SK-MEL-5 (cell line): ENCODE measurements around the gene MOV10L1. TPM values are rescaled to one million over a fixed set of nuclear protein-coding genes. Genes with fewer than 3 reads are reported as not detected.
A peak's percentile ranks its signal among the peaks of the same experiment; 100 is the strongest.
"Not testable (repeated sequence)": the region's sequence is repeated elsewhere in the genome, so short reads cannot be mapped to it uniquely, and the experiment has no call there.

ENCODE experiments used
- DNase-seq: peaks from one replicate; pipeline ENCODE4 v3.0.0-alpha.2; 2016; ENCODE audit warnings: low read depth, low spot score
- in situ Hi-C: cut with HindIII; loops from 2 replicates; pipeline ENCODE4 v1.10.0; 2016; ENCODE audit warnings: low sequenced_read_pairs, high pct_unique_total_duplicates, low pct_unique_long_range_greater_than_20kb
- total RNA-seq: library from RNA; depleted of rRNA; stranded (reverse); fragments of >200 nt; shearing (Covaris generic); gene quantifications from 2 replicates; pipeline ENCODE4 v1.2.3, GENCODE V29; 2014

Gene MOV10L1
- total RNA-seq, 1 experiment from 2014 or later, result 0.08 TPM

GRCh38 chr22:50141891-50142363 is 52.1 kb downstream of the MOV10L1 start:
- no peak for DNase-seq
- in situ Hi-C loops, result no loop called here

GRCh38 chr22:50143096-50143495 is 53.3 kb downstream of the MOV10L1 start:
- in situ Hi-C loops, result no loop called here
- no peak for DNase-seq

GRCh38 chr22:50144005-50144614 is 54.3 kb downstream of the MOV10L1 start:
- in situ Hi-C loops, result no loop called here
- DNase-seq, result no peak

- DNase-seq, result no peak
- in situ Hi-C loops, result no loop called here
Measured at GRCh38 chr22:50145721-50146438, 56.1 kb downstream of the MOV10L1 start.

GRCh38 chr22:50146439-50147238 is 56.8 kb downstream of the MOV10L1 start:
- peak; percentile 83 for DNase-seq
- in situ Hi-C loops, result no loop called here

GRCh38 chr22:50147258-50148165 is 57.7 kb downstream of the MOV10L1 start:
- DNase-seq, in situ Hi-C loops: not testable (repeated sequence)

GRCh38 chr22:50148166-50148500 is 58.3 kb downstream of the MOV10L1 start:
- in situ Hi-C loops, result no loop called here
- no peak for DNase-seq

- in situ Hi-C loops, result no loop called here
- peak; percentile 75 for DNase-seq
Measured at GRCh38 chr22:50148991-50149721, 59.4 kb downstream of the MOV10L1 start.

GRCh38 chr22:50150161-50151129 is 60.6 kb downstream of the MOV10L1 start:
- in situ Hi-C loops, result no loop called here
- DNase-seq, result no peak

GRCh38 chr22:50151571-50152537 is 62.0 kb downstream of the MOV10L1 start:
- DNase-seq, result no peak
- in situ Hi-C loops, result no loop called here

- no peak for DNase-seq
- in situ Hi-C loops, result no loop called here
Measured at GRCh38 chr22:50153056-50153755, 63.4 kb downstream of the MOV10L1 start.

- in situ Hi-C loops, result no loop called here
- no peak for DNase-seq
Measured at GRCh38 chr22:50153756-50154140, 63.9 kb downstream of the MOV10L1 start.

- in situ Hi-C loops, result no loop called here
- no peak for DNase-seq
Measured at GRCh38 chr22:50157709-50158375, 68.0 kb downstream of the MOV10L1 start.

- in situ Hi-C loops, result no loop called here
- DNase-seq, result no peak
Measured at GRCh38 chr22:50160947-50161346, 71.1 kb downstream of the MOV10L1 start.
